CD4-positive, alpha-beta T cell treated with Interleukin-15 for 1 hour (primary cell): Measurements from ENCODE around the gene TOPORS.

Source experiments
- DNase-seq: peaks from one replicate; pipeline ENCODE4 v3.0.0-alpha.2; 2020

TOPORS gene

GRCh38 chr9:32500768-32501167 is 51.6 kb downstream of the TOPORS start:
- DNase-seq: no peak

GRCh38 chr9:32497921-32498320 is 54.5 kb downstream of the TOPORS start:
- no peak for DNase-seq

GRCh38 chr9:32490601-32491000 is 61.8 kb downstream of the TOPORS start:
- no peak for DNase-seq
